Esophagus muscularis mucosa (tissue), 4 donors: Measurements from ENCODE around the gene CDC37L1. TPM values are rescaled to one million over a fixed set of nuclear protein-coding genes. Genes with fewer than 3 reads are reported as not detected.

ENCODE experiments used
- DNase-seq: peaks from one replicate; pipeline ENCODE4 v3.0.0-alpha.2; 2017; ENCODE audit errors: extremely low spot score
- H3K27ac ChIP-seq, 4 donors: fragments of 200-600 bp; sonication (generic); replicated peaks in 1 of 4; 1 replicate in 3 of 4; 2 replicates in 1 of 4; pipeline ENCODE4 v1.5.1; 2016 to 2019; ENCODE audit warnings: mild to moderate bottlenecking in 1 of 4
- H3K27me3 ChIP-seq, 4 donors: fragments of 200-600 bp; sonication (generic); one replicate each; pipeline versions ENCODE4 v1.5.1 to v1.6.0; 2016 to 2019
- H3K36me3 ChIP-seq, 4 donors: fragments of 200-600 bp; sonication (generic); one replicate each; pipeline ENCODE4 v1.5.1; 2016 to 2019
- H3K4me1 ChIP-seq, 4 donors: fragments of 200-600 bp; sonication (generic); one replicate each; pipeline ENCODE4 v1.5.1; 2016 to 2019
- H3K4me3 ChIP-seq, 4 donors: fragments of 200-600 bp; sonication (generic); 1 replicate in 2 of 4; 2 replicates in 2 of 4; pipeline ENCODE4 v1.5.1; 2016 to 2019; ENCODE audit warnings: mild to moderate bottlenecking in 4 of 4, moderate library complexity in 1 of 4
- H3K9me3 ChIP-seq, 4 donors: fragments of 200-600 bp; sonication (generic); 1 replicate in 3 of 4; 2 replicates in 1 of 4; pipeline ENCODE4 v1.5.1; 2016 to 2019
- CTCF ChIP-seq, 3 experiments: fragments of 200-600 bp in 2 of 3; fragments of 450-650 bp in 1 of 3; sonication (generic) in 2 of 3; IDR thresholded peaks; one replicate each; pipeline ENCODE4 v1.5.1; 2017 to 2019; ENCODE audit warnings: antibody characterized with exemption in 3 of 3, mild to moderate bottlenecking in 2 of 3, moderate library complexity in 1 of 3
- EP300 ChIP-seq: sonication (generic); formaldehyde crosslinking; IDR thresholded peaks from one replicate; pipeline ENCODE4 v1.6.1; 2017; ENCODE audit warnings: antibody characterized with exemption
- POLR2A ChIP-seq: fragments of 450-650 bp; IDR thresholded peaks from one replicate; pipeline ENCODE4 v1.6.1; 2017; ENCODE audit warnings: antibody characterized with exemption, moderate library complexity, mild to moderate bottlenecking, low read depth
- POLR2AphosphoS5 ChIP-seq, 2 donors: sonication (generic); formaldehyde crosslinking; IDR thresholded peaks; one replicate each; pipeline ENCODE4 v1.6.1; 2017; ENCODE audit warnings: antibody characterized with exemption in 2 of 2
- WGBS: methylation state at CpG from one replicate; pipeline ENCODE4 v1.1.5; 2018; 5-methylcytosine and 5-hydroxymethylcytosine counted together
- intact Hi-C: fragments of 100-400 bp; cut with DNase I; formaldehyde crosslinking; loops from one replicate; pipeline ENCODE4 v1.15.1; 2023
- total RNA-seq, 4 donors: library from RNA; depleted of rRNA; stranded (reverse); fragments of >200 nt; gene quantifications; one replicate each; pipeline versions ENCODE4 v1.1.0 to v1.2.1, GENCODE V29; 2016

CDC37L1 gene
- total RNA-seq, 4 donors from 2014 or later: 78.3 to 115 (median 86.4) TPM

GRCh38 chr9:4666042-4666699 lies 13.2 kb upstream of the CDC37L1 start, which contains the start of gene SPATA6L:
Gene SPATA6L (minus strand): TSS chr9:4666480. CDS start chr9:4666250, 230 bp downstream.
- WGBS: 2% methylated on average over 30 of the region's 36 CpGs
- no peak for TF ChIP-seq EP300
- no peak for TF ChIP-seq CTCF (IDR thresholded peaks at IDR 0.05)
- TF ChIP-seq POLR2A: no peak
- peak; percentile 58 to 64 for TF ChIP-seq POLR2AphosphoS5 (IDR thresholded peaks at IDR 0.05)
- H3K27me3 ChIP-seq: no peaks in the 10 kb centered on the region
- no peak for DNase-seq
- H3K9me3 ChIP-seq: no peaks in the 10 kb centered on the region
- peak within 1 kb of the TSS; percentile 49 to 60 (median 54) for H3K4me3 ChIP-seq
- H3K36me3 ChIP-seq: no peaks in the 10 kb centered on the region
- peaks cover 20 to 54% (median 50%) of the 10 kb centered on the region in 4 donors for H3K4me1 ChIP-seq
- peak within 1 kb of the TSS; percentile 58 to 73 (median 64) for H3K27ac ChIP-seq
- intact Hi-C loops: loop anchor here (10.0 kb wide), 1 partner anchor 319 kb away; the partner anchor contains the start of gene JAK2

- Histone ChIP-seq H3K27ac (no peak overlapping the region), H3K27me3 (no peaks in the 10 kb centered on the region), H3K4me3 (no peak overlapping the region), H3K4me1 (peaks cover 14 to 43% (median 41%) of the 10 kb centered on the region in 4 donors), H3K9me3 (no peaks in the 10 kb centered on the region), H3K36me3 (no peaks in the 10 kb centered on the region)
- 73% methylated on average over 1 of the region's 1 CpG for WGBS
- intact Hi-C loops: loop anchor here (10.0 kb wide), 1 partner anchor 317 kb away; the partner anchor contains the start of gene JAK2
- TF ChIP-seq CTCF (IDR thresholded peaks at IDR 0.05) (no peak), POLR2A (no peak), POLR2AphosphoS5 (IDR thresholded peaks at IDR 0.05) (no peak), EP300 (no peak)
- DNase-seq: no peak
These were observed 11.7 kb upstream of the CDC37L1 start for GRCh38 chr9:4667681-4668080.

- whole genome bisulfite sequencing: 88% methylated on average over 2 of the region's 2 CpGs
- no peaks in the 10 kb centered on the region for H3K9me3 ChIP-seq
- intact Hi-C loops: loop anchor here (10.0 kb wide), 1 partner anchor 316 kb away; the partner anchor contains the start of gene JAK2
These were observed 10.8 kb upstream of the CDC37L1 start for GRCh38 chr9:4668604-4669003.

GRCh38 chr9:4669890-4670289 lies 9.5 kb upstream of the CDC37L1 start:
- no peaks in the 10 kb centered on the region for H3K9me3 ChIP-seq
- intact Hi-C loops: loop anchor here (10.0 kb wide), 1 partner anchor 315 kb away; the partner anchor contains the start of gene JAK2

More at GRCh38 chr9:4668604-4669003, 10.8 kb upstream of the CDC37L1 start:
- no peak for DNase-seq
- Histone ChIP-seq H3K4me3 (no peak overlapping the region), H3K4me1 (peaks cover 5 to 34% (median 32%) of the 10 kb centered on the region in 4 donors), H3K27me3 (no peaks in the 10 kb centered on the region), H3K27ac (no peak overlapping the region), H3K36me3 (no peaks in the 10 kb centered on the region)
- no peak for TF ChIP-seq POLR2A

More at GRCh38 chr9:4669890-4670289, 9.5 kb upstream of the CDC37L1 start:
- DNase-seq: no peak
- TF ChIP-seq CTCF (IDR thresholded peaks at IDR 0.05) (no peak), POLR2AphosphoS5 (IDR thresholded peaks at IDR 0.05) (no peak), POLR2A (no peak), EP300 (no peak)
- H3K36me3 ChIP-seq: no peaks in the 10 kb centered on the region
- H3K4me3 ChIP-seq: no peak overlapping the region
- H3K27me3 ChIP-seq: no peaks in the 10 kb centered on the region
- H3K27ac ChIP-seq: no peak overlapping the region
- peaks cover 1 to 21% (median 20%) of the 10 kb centered on the region in 4 donors for H3K4me1 ChIP-seq
